GM19351 (cell line): ENCODE results near the gene PGM5.

Experiments used
- ATAC-seq: cut with Tn5 transposase; IDR thresholded peaks from one replicate; pipeline ENCODE4 v1.9.1; 2021; ENCODE audit warnings: mild to moderate bottlenecking, moderate library complexity; ENCODE audit not compliant: unreplicated experiment

Gene PGM5

DNA sequence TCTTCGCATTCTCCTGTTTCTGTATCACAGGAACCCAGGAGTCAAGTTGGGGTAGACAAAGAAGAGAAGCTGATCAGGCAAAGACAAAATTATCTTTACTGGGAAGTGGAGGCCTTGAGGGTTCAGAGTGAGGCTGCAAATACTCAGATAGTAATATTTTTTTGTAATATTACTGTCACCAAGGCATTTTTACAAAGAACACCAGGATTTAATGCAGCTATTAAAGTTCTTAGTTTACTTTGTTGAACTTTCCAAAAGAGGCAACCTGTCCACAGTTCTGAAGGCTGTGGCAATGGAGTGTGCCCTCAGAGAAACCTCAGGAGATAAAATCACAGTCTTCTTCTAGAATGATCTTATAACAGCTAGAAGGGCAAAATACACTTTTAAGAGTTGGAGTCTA lies 74.9 kb downstream of the PGM5 start:
- no peak for ATAC-seq

GRCh38 chr9:68433531-68434110 lies 77.2 kb downstream of the PGM5 start:
- no peak for ATAC-seq

DNA sequence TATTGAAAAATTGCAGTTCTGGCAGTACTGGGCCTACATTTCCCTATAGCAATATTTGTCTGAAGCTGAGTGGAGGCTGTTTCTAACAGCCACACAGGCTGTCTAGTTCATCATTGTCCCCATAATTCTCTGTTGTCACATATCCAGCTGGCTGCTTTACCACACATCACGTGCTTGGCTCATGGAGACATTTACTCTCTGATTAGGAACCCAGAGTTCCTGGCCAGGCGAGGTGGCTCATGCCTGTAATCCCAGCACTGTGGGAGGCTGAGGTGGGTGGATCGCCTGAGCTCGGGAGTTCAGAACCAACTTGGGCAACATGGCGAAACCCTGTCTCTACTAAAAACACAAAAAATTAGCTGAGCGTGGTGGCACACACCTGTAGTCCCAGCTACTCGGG lies 81.4 kb downstream of the PGM5 start:
- no peak for ATAC-seq

DNA sequence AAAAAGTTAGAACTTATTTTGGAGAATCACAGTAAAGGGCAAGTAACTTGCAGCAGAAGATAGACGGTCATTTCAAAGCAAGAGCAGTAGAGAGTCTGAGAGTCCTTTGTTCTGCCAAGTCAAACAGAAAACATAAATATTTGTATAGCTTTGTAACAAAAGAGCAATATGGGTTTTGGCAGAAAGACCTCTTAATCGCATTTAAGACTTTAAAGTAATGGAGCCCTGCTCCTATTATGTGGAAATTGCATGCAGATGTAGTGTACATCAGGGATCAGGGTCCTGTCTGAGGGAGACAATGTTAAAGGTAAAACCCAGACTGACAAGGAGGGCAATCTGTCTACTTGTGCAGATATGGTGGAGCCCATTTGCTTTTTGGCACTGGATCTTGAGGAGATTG lies 87.2 kb downstream of the PGM5 start:
- no peak for ATAC-seq

- ATAC-seq: no peak
Measured at GRCh38 chr9:68446836-68447235, 90.4 kb downstream of the PGM5 start.

- no peak for ATAC-seq
Measured at GRCh38 chr9:68447611-68448010, 91.2 kb downstream of the PGM5 start.

- no peak for ATAC-seq
Measured at GRCh38 chr9:68454579-68455334, 98.3 kb downstream of the PGM5 start.

GRCh38 chr9:68455451-68455850 lies 99.0 kb downstream of the PGM5 start:
- ATAC-seq: no peak

- ATAC-seq: no peak
Measured at GRCh38 chr9:68457803-68458202, 101.4 kb downstream of the PGM5 start.

GRCh38 chr9:68458918-68459317 lies 102.5 kb downstream of the PGM5 start:
- no peak for ATAC-seq

DNA sequence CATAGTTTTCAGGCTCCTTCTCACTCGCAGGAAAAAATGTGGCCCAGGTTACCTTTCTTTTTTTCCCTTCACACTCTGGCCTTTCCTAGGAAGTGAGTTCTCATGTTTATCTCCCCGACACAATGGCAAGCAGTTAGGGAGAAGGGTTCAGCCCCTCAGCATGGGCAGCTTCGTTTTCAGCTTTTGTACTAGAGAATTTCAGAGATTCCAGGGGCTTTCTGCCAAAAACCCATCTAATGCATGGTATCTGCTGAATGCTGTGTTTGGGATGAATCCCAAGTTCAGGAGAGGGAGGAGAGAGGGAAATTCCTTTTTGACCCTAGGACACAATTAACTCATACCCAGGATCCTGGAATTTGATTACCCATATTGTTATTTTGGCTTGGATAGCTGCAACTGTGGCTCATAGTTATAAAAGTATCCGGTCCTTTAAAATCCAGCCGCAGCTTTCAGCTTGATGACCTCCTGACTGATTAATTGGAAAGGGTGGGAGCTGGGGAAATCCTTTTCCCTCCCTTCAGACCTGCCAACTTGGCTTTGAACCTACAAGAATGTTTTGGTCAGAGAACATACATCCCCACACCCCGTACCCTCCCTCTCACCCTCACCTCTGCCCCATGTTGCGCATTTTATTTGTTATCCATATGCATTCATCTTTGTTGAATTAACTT lies 105.8 kb downstream of the PGM5 start:
- ATAC-seq: no peak

DNA sequence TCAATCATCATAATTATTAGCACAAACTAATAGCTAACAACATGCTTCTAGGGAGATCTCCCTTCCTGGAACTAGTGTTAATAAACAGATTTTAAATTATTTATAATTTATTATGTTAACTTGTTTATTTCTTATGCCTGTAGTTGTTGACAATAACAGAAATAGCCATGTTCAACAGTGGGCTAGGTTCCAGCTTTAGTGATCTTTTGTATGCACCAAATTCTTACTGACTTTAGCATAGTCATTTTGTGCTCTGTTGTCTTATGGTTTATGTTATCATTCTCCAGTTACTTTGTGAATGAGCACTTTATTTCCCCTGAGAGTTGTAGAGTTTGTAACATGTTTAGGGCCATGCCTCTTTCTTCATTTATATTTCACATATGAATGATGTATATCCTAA lies 113.7 kb downstream of the PGM5 start:
- ATAC-seq: no peak

DNA sequence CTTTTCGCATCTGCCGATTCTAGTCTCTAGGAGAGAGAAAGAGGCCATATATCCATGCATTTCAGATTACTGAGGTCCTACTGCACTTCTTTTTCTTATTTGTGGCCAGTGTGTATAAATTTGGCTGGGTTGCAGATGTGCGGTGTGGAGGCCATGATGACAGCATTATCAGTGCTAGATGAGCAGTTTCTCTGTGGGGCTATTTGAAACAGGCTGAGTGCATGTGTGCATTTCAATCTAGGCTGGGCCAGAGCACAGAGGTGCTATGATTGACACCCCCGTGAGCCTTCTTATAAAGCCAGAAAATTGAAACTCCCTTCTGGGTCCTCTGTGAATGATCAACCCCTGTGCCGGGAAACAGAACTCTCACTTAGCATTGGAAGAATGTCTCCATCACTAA lies 114.2 kb downstream of the PGM5 start:
- ATAC-seq: no peak

GRCh38 chr9:68472119-68472518 lies 115.7 kb downstream of the PGM5 start:
- no peak for ATAC-seq

GRCh38 chr9:68473790-68474189 lies 117.4 kb downstream of the PGM5 start:
- ATAC-seq: no peak

- ATAC-seq: no peak
Measured at GRCh38 chr9:68476422-68476821, 120.0 kb downstream of the PGM5 start.

GRCh38 chr9:68476847-68477246 lies 120.4 kb downstream of the PGM5 start:
- no peak for ATAC-seq

- no peak for ATAC-seq
Measured at GRCh38 chr9:68480807-68481206, 124.4 kb downstream of the PGM5 start.

DNA sequence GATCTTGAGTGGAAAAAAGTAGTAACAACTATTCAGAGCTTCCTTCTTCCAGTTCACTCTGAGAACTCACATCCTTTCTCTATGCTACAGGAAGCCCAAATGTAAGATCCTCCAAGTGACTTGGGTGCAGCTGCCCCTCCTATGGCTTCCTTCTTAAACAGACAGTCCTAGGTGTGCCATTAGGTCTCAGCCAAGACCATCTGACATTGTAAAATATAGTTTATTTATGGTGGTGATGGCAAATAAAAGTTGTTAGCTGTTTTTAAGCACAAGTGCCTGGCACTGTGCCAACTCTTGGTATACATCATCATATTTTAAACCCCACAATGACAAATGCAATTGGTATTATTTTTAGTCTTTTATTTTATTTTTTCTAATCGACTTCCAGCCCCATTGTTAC lies 126.1 kb downstream of the PGM5 start:
- no peak for ATAC-seq

DNA sequence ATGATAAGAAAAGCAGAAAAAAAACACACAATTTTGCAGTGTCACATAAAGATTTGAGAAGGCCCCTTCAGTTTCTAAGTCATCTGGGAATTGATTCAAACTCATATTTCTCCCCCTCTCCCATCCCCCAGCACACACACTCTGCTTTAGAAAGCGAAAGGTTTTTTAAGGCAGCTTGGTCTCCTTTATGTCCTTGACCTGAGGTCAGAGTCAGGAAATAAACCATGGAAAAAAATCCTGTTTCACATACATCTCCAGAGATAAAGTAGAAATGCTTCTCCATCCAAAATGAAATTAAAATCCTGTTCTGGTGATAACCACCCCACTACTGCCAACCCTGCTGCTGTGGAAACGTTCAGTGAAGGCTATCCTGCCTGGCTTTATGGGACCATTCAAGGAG lies 131.7 kb downstream of the PGM5 start:
- no peak for ATAC-seq

- no peak for ATAC-seq
Measured at GRCh38 chr9:68489646-68490045, 133.2 kb downstream of the PGM5 start.

- ATAC-seq: no peak
Measured at GRCh38 chr9:68492806-68493205, 136.4 kb downstream of the PGM5 start.
